Neural progenitor cell (in vitro differentiated cells): ENCODE data around the gene ANLN.

Source experiments
- EZH2 ChIP-seq: fragments of 200-600 bp; sonication (generic); IDR thresholded peaks from 2 replicates; pipeline ENCODE4 v1.6.1; 2017; ENCODE audit warnings: antibody characterized with exemption, mild to moderate bottlenecking, moderate library complexity
- EZH2phosphoT487 ChIP-seq: fragments of 200-600 bp; sonication (generic); IDR thresholded peaks from 2 replicates; pipeline ENCODE4 v1.6.1; 2017; ENCODE audit warnings: antibody characterized with exemption
- TF ChIP-seq, protein P1 (sequence below): fragments of 200-600 bp; sonication (generic); IDR thresholded peaks from 2 replicates; pipeline ENCODE4 v1.5.1; 2017; ENCODE audit warnings: antibody characterized with exemption, mild to moderate bottlenecking

DNA sequence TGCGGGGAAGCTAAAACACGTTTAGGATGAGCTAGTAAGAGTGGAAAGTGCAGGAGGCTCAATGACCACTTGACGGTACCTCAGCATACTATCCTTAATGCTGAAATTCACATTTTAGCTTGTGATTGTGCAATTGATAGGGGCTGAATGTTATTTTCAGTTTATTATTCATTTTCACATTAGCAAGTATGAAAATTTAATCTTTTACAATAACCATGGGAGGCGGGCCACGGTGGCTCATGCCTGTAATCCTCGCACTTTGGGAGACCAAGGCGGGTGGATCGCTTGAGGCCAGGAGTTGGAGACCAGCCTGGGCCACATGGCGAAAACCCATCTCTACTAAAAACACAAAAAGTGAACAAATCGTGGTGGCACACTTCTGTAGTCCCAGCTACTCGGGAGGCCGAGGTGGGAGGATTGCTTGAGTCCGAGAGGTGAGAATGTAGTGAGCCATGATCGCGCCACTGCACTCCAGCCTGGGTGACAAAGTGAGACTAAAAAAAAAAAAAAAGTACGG lies 22.0 kb upstream of the ANLN start:
- TF ChIP-seq, protein P1, sequence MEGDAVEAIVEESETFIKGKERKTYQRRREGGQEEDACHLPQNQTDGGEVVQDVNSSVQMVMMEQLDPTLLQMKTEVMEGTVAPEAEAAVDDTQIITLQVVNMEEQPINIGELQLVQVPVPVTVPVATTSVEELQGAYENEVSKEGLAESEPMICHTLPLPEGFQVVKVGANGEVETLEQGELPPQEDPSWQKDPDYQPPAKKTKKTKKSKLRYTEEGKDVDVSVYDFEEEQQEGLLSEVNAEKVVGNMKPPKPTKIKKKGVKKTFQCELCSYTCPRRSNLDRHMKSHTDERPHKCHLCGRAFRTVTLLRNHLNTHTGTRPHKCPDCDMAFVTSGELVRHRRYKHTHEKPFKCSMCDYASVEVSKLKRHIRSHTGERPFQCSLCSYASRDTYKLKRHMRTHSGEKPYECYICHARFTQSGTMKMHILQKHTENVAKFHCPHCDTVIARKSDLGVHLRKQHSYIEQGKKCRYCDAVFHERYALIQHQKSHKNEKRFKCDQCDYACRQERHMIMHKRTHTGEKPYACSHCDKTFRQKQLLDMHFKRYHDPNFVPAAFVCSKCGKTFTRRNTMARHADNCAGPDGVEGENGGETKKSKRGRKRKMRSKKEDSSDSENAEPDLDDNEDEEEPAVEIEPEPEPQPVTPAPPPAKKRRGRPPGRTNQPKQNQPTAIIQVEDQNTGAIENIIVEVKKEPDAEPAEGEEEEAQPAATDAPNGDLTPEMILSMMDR = no peak
- TF ChIP-seq EZH2 (no peak), EZH2phosphoT487 (no peak)
